Stimulated activated naive CD8-positive, alpha-beta T cell treated with anti-CD3 and anti-CD28 coated beads, Interleukin-15, amount 100 ng/mL, for 72 hours (primary cell): ENCODE results near the gene FOXJ2.
"Not testable (repeated sequence)": the region's sequence is repeated elsewhere in the genome, so short reads cannot be mapped to it uniquely, and the experiment has no call there.

Experiments
- ATAC-seq: fragments of 150-1000 bp; cut with Tn5 transposase; 2 replicates; pipeline ENCODE4 v1.10.0; 2021; ENCODE audit warnings: mild to moderate bottlenecking, moderate library complexity
- DNase-seq, 2 donors: peaks; one replicate each; pipeline ENCODE4 v3.0.0; 2021 to 2022
- H3K27ac Mint-ChIP-seq, 2 donors: one replicate each; pipeline ENCODE4 v1.8.0; 2022; ENCODE audit warnings: mild to moderate bottlenecking in 2 of 2, mixed read lengths in 2 of 2, moderate library complexity in 2 of 2
- H3K27me3 Mint-ChIP-seq: one replicate; pipeline ENCODE4 v1.8.0; 2022; ENCODE audit warnings: mixed read lengths
- H3K4me1 Mint-ChIP-seq: one replicate; pipeline ENCODE4 v1.8.0; 2022; ENCODE audit warnings: mild to moderate bottlenecking, mixed read lengths
- H3K4me3 Mint-ChIP-seq, 2 donors: one replicate each; pipeline ENCODE4 v1.8.0; 2022; ENCODE audit warnings: mild to moderate bottlenecking in 2 of 2, mixed read lengths in 2 of 2, moderate library complexity in 1 of 2
- H3K9me3 Mint-ChIP-seq, 2 donors: one replicate each; pipeline ENCODE4 v1.8.0; 2022; ENCODE audit warnings: mixed read lengths in 2 of 2

Gene FOXJ2

GRCh38 chr12:8076366-8076765, 43.9 kb downstream of the FOXJ2 start:
- no peaks in the 10 kb centered on the region for H3K27me3 Mint-ChIP-seq
- ATAC-seq (no peak), DNase-seq (no peak)
- no peaks in the 10 kb centered on the region for H3K9me3 Mint-ChIP-seq
- peaks cover 31% of the 10 kb centered on the region for H3K4me1 Mint-ChIP-seq
- no peak overlapping the region for H3K4me3 Mint-ChIP-seq
- no peak overlapping the region for H3K27ac Mint-ChIP-seq

- ATAC-seq, result no peak
- DNase-seq, result no peak
- no peak overlapping the region for H3K4me3 Mint-ChIP-seq
- H3K9me3 Mint-ChIP-seq, result no peaks in the 10 kb centered on the region
- peaks cover 31% of the 10 kb centered on the region for H3K4me1 Mint-ChIP-seq
- H3K27me3 Mint-ChIP-seq, result no peaks in the 10 kb centered on the region
- H3K27ac Mint-ChIP-seq, result no peak overlapping the region
Observed at GRCh38 chr12:8077207-8077606, 44.7 kb downstream of the FOXJ2 start.

GRCh38 chr12:8078398-8078797, 45.9 kb downstream of the FOXJ2 start:
- H3K4me1 Mint-ChIP-seq, result peaks cover 32% of the 10 kb centered on the region
- DNase-seq (peak; percentile 54 to 63), ATAC-seq (peak; percentile 50)
- H3K4me3 Mint-ChIP-seq, result no peak overlapping the region
- H3K9me3 Mint-ChIP-seq, result no peaks in the 10 kb centered on the region
- peak overlapping the region in 1 of 2 donors; percentile 26 for H3K27ac Mint-ChIP-seq
- H3K27me3 Mint-ChIP-seq, result no peaks in the 10 kb centered on the region

- peak overlapping the region in 1 of 2 donors; percentile 34 for H3K4me3 Mint-ChIP-seq
- no peaks in the 10 kb centered on the region for H3K9me3 Mint-ChIP-seq
- H3K4me1 Mint-ChIP-seq, result peaks cover 37% of the 10 kb centered on the region
- H3K27ac Mint-ChIP-seq, result peak overlapping the region in 1 of 2 donors; percentile 42
- DNase-seq, result no peak
- ATAC-seq, result no peak
- no peaks in the 10 kb centered on the region for H3K27me3 Mint-ChIP-seq
Observed at GRCh38 chr12:8078916-8079315, 46.4 kb downstream of the FOXJ2 start.

DNA sequence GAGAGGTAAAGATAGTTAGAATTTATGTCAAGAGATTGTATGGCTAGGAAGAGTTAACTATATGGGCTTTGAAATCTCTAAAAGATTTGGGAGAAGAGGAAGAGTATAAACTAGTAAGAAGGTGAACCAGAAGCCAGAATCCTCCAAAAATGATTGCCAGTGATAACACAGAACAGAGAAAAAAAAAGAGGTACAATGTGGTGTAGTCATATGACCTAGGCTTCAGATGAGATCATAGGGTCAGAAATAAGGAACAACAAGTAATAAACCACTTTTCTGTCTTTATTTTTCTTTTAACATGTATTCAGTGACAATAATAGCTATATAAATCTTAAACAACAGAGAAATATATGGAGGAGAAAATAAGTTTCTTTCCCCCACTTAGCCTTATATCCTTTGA, 47.6 kb downstream of the FOXJ2 start:
- Mint-ChIP-seq H3K9me3 (no peaks in the 10 kb centered on the region), H3K27ac (peak overlapping the region; percentile 0 to 42), H3K4me1 (peaks cover 49% of the 10 kb centered on the region), H3K4me3 (peak overlapping the region; percentile 12 to 25), H3K27me3 (no peaks in the 10 kb centered on the region)
- ATAC-seq, result no peak
- DNase-seq, result no peak

GRCh38 chr12:8081251-8081920, 48.9 kb downstream of the FOXJ2 start:
- peak overlapping the region; percentile 90 to 92 for H3K4me3 Mint-ChIP-seq
- ATAC-seq, result peak; percentile 15
- peak; percentile 24 to 39 for DNase-seq
- no peaks in the 10 kb centered on the region for H3K9me3 Mint-ChIP-seq
- H3K27ac Mint-ChIP-seq, result peak overlapping the region; percentile 96 to 98
- no peaks in the 10 kb centered on the region for H3K27me3 Mint-ChIP-seq
- peaks cover 54% of the 10 kb centered on the region for H3K4me1 Mint-ChIP-seq

DNA sequence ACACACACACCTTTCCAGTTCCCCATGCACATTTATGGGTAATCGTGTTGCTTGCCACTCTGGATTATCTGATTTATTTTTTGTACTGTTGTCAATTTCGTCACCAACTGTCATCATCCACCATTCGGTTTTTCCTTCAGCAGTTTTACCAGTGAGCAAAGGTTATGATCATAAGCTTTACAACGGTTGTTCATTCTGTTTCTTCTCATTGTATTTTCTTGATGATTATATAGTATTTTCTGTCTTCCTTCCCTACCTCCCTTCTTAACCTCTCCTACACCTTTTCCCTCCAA, 50.2 kb downstream of the FOXJ2 start:
- ATAC-seq (no peak), DNase-seq (no peak)
- no peaks in the 10 kb centered on the region for H3K27me3 Mint-ChIP-seq
- H3K9me3 Mint-ChIP-seq, result no peaks in the 10 kb centered on the region
- H3K4me1 Mint-ChIP-seq, result peaks cover 51% of the 10 kb centered on the region
- H3K27ac Mint-ChIP-seq, result peak overlapping the region; percentile 96 to 98
- peak overlapping the region; percentile 90 to 92 for H3K4me3 Mint-ChIP-seq

GRCh38 chr12:8084351-8084750, 51.8 kb downstream of the FOXJ2 start:
- H3K4me3 Mint-ChIP-seq, result peak overlapping the region; percentile 75 to 92
- peaks cover 58% of the 10 kb centered on the region for H3K4me1 Mint-ChIP-seq
- DNase-seq, result peak; percentile 8 to 44
- not testable (repeated sequence) for ATAC-seq, H3K9me3 Mint-ChIP-seq, H3K27me3 Mint-ChIP-seq
- peak overlapping the region; percentile 92 to 93 for H3K27ac Mint-ChIP-seq

DNA sequence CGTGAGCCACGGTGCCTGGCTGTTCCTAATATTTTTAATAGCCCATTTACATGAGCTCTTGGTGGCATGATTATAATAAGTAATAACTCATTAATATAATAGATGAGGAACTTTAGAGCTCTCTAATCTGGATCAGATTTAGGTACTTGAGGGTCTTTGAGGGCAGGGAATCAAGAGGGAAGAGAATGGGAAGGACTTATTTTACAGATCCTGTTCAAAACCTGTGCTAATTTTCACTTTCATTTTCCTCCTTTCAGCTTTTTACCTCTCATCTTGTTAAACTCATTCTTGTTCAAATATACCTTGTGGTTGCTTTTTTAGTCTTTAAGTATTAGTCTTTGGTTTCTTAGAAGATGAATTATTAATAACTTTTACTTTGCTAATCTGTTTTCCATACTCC, 55.1 kb downstream of the FOXJ2 start:
- Mint-ChIP-seq H3K27me3 (no peaks in the 10 kb centered on the region), H3K4me1 (peaks cover 42% of the 10 kb centered on the region), H3K9me3 (no peaks in the 10 kb centered on the region), H3K4me3 (peak overlapping the region; percentile 71 to 85), H3K27ac (peak overlapping the region; percentile 48 to 97)
- ATAC-seq, result no peak
- no peak for DNase-seq

DNA sequence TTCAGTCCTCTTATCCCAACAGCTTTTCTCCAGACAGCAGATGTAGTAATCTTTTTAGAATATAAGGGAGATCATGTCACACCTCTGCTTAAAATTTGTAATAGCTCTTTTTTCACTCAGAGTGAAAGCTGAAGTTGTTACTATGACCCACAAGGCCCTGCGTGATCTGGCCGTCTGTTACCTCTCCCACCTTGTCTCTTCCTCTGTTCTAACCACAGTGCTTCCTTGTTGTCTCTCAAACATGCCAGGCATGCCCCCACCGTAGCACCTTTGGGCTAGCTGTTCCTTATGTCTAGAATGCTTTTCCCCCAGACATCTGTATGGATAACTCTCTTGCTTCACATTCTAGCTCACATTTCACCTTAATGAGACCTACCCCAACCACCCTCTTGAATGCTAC, 56.1 kb downstream of the FOXJ2 start:
- Mint-ChIP-seq H3K4me1 (peaks cover 40% of the 10 kb centered on the region), H3K27ac (peak overlapping the region; percentile 48 to 97), H3K9me3 (no peaks in the 10 kb centered on the region), H3K4me3 (peak overlapping the region; percentile 71 to 85), H3K27me3 (no peaks in the 10 kb centered on the region)
- ATAC-seq (peak; percentile 80), DNase-seq (no peak)

GRCh38 chr12:8089277-8089676, 56.8 kb downstream of the FOXJ2 start:
- Mint-ChIP-seq H3K27ac (peak overlapping the region in 1 of 2 donors; percentile 97), H3K4me1 (peaks cover 33% of the 10 kb centered on the region), H3K4me3 (peak overlapping the region in 1 of 2 donors; percentile 85)
- H3K9me3 Mint-ChIP-seq, DNase-seq, ATAC-seq, H3K27me3 Mint-ChIP-seq: not testable (repeated sequence)

DNA sequence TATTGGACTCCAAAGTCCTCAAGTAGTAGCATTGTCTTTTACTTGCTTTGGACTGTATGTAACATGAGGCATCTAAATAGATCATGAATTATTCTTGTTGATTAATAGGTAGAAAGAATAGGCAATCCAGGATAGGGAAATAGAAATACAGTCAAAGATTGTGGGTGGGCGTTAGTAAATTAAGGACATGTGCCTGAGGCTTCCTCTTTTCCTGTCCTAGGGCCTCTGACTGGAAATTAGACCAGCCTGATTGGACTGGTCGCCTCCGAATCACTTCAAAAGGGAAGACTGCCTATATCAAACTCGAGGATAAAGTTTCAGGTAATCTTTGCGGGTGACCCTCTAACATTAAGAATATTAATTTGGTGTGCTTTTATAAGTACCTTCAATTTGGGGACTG, 57.2 kb downstream of the FOXJ2 start:
- Mint-ChIP-seq H3K9me3 (no peaks in the 10 kb centered on the region), H3K27ac (no peak overlapping the region), H3K4me1 (peaks cover 31% of the 10 kb centered on the region), H3K27me3 (no peaks in the 10 kb centered on the region), H3K4me3 (no peak overlapping the region)
- ATAC-seq, result no peak
- DNase-seq, result no peak

DNA sequence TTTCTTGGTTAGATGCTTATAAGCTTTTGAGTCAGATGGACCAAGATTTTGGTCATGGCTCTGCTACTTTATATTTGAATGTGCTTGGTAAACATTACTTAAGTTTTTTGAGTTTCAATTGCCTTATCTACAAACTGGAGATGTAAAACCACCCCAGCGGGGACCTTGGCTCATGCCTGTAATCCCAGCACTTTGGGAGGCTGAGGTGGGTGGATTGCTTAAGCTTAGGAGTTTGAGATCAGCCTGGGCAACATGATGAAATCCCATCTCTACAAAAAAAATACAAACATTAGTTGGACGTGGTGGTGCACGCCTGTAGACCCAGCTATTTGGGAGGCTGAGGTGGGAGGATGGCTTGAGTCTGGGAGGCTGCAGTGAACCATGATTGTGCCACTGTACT, 60.8 kb downstream of the FOXJ2 start:
- H3K27ac Mint-ChIP-seq, result no peak overlapping the region
- H3K9me3 Mint-ChIP-seq, result no peaks in the 10 kb centered on the region
- no peak for DNase-seq
- ATAC-seq, result no peak
- H3K4me3 Mint-ChIP-seq, result no peak overlapping the region
- H3K4me1 Mint-ChIP-seq, result peaks cover 15% of the 10 kb centered on the region
- H3K27me3 Mint-ChIP-seq, result no peaks in the 10 kb centered on the region

DNA sequence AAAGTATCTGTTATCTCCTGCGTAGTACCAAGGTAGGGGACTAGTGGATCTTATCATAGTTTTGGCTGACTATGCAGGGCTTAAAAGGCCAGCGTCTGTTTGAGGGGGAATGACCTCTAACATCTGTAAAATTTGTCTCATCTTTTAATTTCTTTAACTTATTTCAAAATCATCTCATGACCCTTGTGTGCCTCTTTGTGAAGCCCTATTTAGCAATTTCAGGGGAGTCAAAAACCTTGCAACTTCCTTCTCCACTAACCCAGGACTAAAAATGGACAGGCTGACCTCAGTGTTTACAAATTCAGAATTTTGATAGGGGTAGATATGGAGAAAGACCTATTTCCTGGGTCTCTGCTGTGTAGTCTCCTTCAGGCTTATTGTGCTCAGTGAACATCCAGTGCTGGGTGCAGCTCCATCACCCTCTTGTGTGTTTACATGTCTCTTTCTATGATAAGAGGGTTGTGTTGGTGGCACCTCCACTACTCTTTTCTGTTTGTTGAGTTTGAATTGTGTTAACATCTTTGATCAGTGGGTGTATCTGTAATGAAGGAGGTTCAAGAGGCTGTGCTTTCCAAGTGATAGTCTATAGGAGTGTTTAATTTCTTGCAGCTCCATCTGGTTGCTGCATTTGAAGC, 63.9 kb downstream of the FOXJ2 start:
- Mint-ChIP-seq H3K4me3 (no peak overlapping the region), H3K9me3 (no peaks in the 10 kb centered on the region), H3K4me1 (peaks cover 15% of the 10 kb centered on the region), H3K27ac (no peak overlapping the region), H3K27me3 (no peaks in the 10 kb centered on the region)
- no peak for ATAC-seq
- DNase-seq, result no peak

DNA sequence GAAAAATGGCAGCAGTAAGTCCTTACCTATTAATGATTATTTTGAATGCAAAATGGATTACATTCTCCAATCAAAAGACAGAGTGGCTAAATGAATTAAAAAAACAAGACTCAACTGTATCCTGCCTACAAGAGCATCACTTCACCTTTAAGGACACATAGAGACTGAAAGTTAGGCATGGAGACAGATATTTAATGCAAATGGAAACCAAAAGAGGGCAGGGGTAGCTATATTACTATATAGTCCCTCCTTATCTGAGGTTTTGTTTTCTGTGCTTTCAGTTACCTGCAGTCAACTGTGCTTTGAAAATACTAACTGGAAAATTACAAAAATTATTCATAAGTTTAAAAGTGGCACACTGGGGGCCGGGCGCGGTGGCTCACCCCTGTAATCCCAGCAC, 66.7 kb downstream of the FOXJ2 start:
- Mint-ChIP-seq H3K27ac (peak overlapping the region in 1 of 2 donors; percentile 10), H3K4me3 (no peak overlapping the region), H3K27me3 (no peaks in the 10 kb centered on the region)

More for the DNA sequence above, 66.7 kb downstream of the FOXJ2 start:
- H3K9me3 Mint-ChIP-seq, result no peaks in the 10 kb centered on the region
- peak; percentile 50 for ATAC-seq
- peaks cover 15% of the 10 kb centered on the region for H3K4me1 Mint-ChIP-seq
- no peak for DNase-seq
